Measurements from ENCODE around the gene SGCA.
A peak's percentile ranks its signal among the peaks of the same experiment; 100 is the strongest.

Gene SGCA

GRCh38 chr17:50199211-50199802 lies 33.5 kb downstream of the SGCA start:
- Mint-ChIP-seq H3K4me1 (peaks cover 9% of the 10 kb centered on the region), H3K27ac (no peak overlapping the region), H3K36me3 (no peaks in the 10 kb centered on the region), H3K4me3 (peak overlapping the region; percentile 77), H3K9me3 (no peaks in the 10 kb centered on the region)
- DNase-seq (ENCODE audit: low spot score in 2 of 2): no peak
- no peak for ATAC-seq

DNA sequence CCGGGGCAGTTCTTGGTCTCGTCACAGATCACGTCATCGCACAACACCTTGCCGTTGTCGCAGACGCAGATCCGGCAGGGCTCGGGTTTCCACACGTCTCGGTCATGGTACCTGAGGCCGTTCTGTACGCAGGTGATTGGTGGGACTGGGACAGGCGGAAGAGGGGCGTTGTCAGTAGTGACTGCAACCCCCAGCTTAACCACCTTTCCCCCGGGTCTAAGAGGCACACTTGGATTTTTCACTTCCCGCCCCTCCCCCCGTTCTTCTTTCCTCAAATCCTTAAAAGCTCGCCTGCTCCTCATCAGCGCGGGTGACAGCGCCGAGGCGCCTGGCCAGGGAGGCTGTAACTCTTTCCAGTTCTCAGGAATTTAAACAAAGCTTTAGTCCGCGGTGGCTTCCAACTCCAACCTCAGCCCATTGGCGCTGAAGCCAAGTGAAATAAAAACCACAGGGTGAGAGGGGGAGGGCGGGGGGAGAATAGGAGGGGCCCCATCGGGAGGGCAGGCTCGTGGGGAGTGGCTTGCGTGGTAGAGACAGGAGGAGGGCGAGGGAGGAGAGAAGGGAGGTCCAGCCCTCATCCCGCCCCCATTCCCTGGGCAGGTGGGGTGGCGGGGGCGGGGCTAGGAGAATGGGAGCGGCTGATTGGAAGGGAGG lies 34.1 kb downstream of the SGCA start:
- peaks cover 9% of the 10 kb centered on the region for H3K4me1 Mint-ChIP-seq
- no peak overlapping the region for H3K27ac Mint-ChIP-seq
- H3K36me3 Mint-ChIP-seq: no peaks in the 10 kb centered on the region
- ATAC-seq: peak; percentile 78
- peak; percentile 22 to 63 for DNase-seq (ENCODE audit: low spot score in 2 of 2)
- peak overlapping the region; percentile 77 for H3K4me3 Mint-ChIP-seq
- no peaks in the 10 kb centered on the region for H3K9me3 Mint-ChIP-seq

DNA sequence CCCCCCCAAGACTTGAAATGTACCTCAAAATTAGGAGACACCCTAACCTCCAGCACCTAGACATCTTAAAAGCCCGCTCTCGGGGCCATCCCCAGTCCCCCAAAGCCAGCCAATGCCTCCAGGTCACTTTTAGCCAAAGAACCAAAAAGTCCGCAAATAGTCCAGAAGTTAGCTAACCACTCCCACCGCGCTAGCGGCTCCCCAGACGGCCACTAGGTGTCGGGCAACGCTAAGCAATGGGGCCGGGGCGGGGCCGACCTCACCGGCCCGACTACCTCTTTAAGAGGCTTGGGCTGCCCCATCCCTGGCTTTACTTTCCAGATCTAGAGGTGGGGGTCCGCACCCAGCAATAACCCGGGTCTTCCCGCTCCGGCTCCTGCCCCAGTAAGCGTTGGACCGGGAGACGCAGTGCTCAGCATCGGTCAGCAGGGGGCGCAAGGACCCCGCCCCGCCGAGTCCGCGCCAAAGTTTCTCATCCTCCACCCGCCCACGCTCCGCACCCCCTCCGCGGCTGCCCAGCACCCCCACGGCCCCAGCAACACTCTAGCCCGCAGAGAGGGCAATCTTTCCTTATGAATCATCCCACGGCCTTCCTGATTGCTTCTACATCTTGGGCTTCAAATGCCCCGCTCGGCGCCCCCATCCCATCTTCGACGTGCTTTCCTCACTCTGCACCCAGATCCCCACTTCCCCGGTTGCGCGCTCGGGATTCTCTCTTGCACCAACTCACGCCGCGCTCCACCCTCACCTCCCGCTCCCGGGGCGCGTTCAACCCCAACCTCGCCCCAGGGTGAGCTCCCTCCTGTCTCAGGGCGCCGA lies 34.9 kb downstream of the SGCA start:
- Mint-ChIP-seq H3K27ac (peak overlapping the region; percentile 76), H3K4me1 (peaks cover 9% of the 10 kb centered on the region), H3K36me3 (no peaks in the 10 kb centered on the region), H3K9me3 (no peaks in the 10 kb centered on the region), H3K4me3 (peak overlapping the region; percentile 77)
- DNase-seq (ENCODE audit: low spot score in 2 of 2) (peak; percentile 76 to 93), ATAC-seq (peak; percentile 83)

DNA sequence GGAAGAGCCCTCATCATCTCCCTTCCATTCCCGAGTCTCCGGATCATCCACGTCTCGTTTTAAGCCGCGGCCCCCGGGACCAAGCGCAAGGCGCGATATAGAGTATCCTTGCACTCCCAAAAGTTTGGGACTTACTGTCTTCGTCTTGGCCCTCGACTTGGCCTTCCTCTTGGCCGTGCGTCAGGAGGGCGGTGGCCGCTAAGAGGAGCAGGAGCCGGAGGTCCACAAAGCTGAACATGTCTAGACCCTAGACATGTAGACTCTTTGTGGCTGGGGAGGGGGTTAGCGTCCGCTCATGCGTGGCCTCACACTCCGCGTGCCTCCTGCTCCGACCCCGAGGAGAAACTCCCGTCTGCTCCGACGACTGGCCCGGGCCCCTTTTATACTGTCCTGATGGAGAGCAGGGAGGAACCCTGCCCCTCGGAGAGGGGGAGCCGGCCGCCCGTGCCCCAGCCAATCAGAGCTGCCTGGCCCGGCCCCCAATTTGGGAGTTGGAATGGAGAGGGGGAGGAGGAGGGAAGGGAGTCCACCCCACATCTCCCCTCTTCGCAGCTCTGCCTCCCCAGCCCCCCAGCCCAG lies 35.6 kb downstream of the SGCA start, which contains the start of gene COL1A1:
Gene COL1A1 (minus strand): TSS at position 356 of the 579 bp plus-strand sequence. CDS start 118 bp downstream, at position 238.
- no peak for ATAC-seq
- H3K4me3 Mint-ChIP-seq: peak within 1 kb of the TSS; percentile 77
- H3K4me1 Mint-ChIP-seq: peaks cover 9% of the 10 kb centered on the region
- no peak for DNase-seq (ENCODE audit: low spot score in 2 of 2)
- H3K36me3 Mint-ChIP-seq: no peaks in the 10 kb centered on the region
- H3K9me3 Mint-ChIP-seq: no peaks in the 10 kb centered on the region
- peak within 1 kb of the TSS; percentile 76 for H3K27ac Mint-ChIP-seq

GRCh38 chr17:50203086-50203485 lies 37.3 kb downstream of the SGCA start:
- DNase-seq (ENCODE audit: low spot score in 2 of 2): no peak
- Mint-ChIP-seq H3K9me3 (no peaks in the 10 kb centered on the region), H3K27ac (no peak overlapping the region), H3K36me3 (no peaks in the 10 kb centered on the region), H3K4me1 (peaks cover 19% of the 10 kb centered on the region), H3K4me3 (no peak overlapping the region)
- no peak for ATAC-seq

DNA sequence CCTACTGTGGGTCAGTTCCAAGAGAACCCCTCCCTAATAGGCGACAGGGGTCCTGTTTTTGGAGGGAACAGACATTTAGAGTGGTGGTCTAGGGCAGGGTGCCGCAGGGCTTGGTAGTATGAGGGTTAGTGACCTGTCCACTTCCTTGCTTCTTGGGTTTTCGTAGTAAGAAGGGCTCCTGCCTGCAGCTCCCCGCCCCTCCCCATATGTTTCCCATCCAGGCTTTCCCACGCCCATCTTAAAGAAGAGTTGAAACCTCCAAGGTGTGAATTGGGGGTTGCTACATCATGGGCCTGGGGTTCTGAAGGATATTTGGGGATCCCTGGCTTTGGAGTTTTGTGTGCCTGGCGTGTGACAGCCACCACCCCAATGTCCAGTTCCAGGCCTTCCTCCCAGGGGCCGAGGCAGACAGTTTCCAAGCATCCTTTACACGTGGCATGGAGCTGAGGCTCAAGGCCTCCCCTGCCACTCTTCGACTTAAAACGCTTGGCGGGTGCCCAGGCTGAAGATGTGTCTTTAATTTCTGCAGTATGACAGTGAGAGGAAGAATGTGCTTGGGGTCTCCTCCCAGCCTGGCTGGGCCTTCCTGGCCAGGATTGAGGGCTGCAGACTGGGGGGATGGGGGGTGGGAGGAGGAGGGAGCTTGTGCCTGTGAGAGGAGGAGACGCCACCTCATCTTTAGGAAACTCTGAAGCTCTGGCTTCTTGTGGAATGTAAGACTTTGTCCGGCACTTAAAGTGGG lies 38.0 kb downstream of the SGCA start:
- H3K4me3 Mint-ChIP-seq: no peak overlapping the region
- ATAC-seq (no peak), DNase-seq (ENCODE audit: low spot score in 2 of 2) (no peak)
- H3K9me3 Mint-ChIP-seq: no peaks in the 10 kb centered on the region
- H3K27ac Mint-ChIP-seq: no peak overlapping the region
- peaks cover 19% of the 10 kb centered on the region for H3K4me1 Mint-ChIP-seq
- no peaks in the 10 kb centered on the region for H3K36me3 Mint-ChIP-seq

DNA sequence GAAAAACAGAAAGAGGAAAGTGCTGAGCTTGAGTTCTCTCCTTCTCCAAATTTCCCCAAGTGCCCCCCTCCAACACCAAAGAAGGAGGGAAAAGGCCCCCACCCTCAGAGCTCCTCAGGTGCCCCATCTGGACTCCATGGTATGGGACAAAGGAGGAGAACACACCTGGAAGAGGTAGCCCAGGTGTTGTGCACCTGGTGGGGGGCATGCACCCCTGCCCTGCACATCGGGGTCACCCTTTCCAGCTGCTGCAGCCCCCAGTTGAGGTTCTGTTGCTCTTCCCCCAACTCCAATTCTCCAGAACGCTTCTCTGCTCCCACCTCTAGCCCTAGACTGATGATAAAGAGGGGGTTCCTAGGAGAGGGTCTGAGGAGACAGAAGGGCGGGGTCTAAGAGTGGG lies 38.6 kb downstream of the SGCA start:
- Mint-ChIP-seq H3K4me3 (no peak overlapping the region), H3K9me3 (no peaks in the 10 kb centered on the region), H3K36me3 (no peaks in the 10 kb centered on the region), H3K4me1 (peaks cover 19% of the 10 kb centered on the region), H3K27ac (no peak overlapping the region)
- ATAC-seq (no peak), DNase-seq (ENCODE audit: low spot score in 2 of 2) (no peak)

- Mint-ChIP-seq H3K9me3 (no peaks in the 10 kb centered on the region), H3K4me3 (no peak overlapping the region), H3K36me3 (no peaks in the 10 kb centered on the region), H3K27ac (no peak overlapping the region), H3K4me1 (peaks cover 19% of the 10 kb centered on the region)
- DNase-seq (ENCODE audit: low spot score in 2 of 2) (no peak), ATAC-seq (no peak)
These were observed 39.5 kb downstream of the SGCA start for GRCh38 chr17:50205111-50205962.

DNA sequence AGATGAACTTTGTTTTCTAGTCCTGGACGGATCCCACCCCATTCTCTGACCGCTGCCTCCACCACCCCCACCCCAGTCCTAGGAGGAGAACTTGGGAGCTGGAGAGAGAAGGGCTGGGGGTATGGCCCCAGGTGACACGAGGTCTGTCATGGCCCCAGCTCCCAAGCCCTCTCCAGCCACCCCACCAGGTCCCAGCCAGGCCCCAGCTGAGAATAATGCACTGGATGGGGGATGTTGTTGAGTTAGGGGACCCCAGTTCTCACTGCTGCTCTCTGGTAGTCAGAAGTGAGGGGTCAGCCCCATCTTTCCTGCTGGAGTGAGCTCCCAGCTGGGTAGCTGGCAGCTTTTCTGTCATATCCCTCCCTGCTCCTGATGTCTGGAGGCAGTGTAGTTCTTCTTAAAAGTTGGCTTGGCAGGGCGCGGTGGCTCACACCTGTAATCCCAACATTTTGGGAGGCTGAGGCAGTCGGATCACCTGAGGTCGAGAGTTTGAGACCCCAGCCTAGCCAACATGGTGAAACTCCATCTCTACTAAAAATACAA lies 40.2 kb downstream of the SGCA start:
- no peak for DNase-seq (ENCODE audit: low spot score in 2 of 2)
- Mint-ChIP-seq H3K9me3 (no peaks in the 10 kb centered on the region), H3K4me3 (no peak overlapping the region), H3K4me1 (peaks cover 16% of the 10 kb centered on the region), H3K36me3 (no peaks in the 10 kb centered on the region), H3K27ac (no peak overlapping the region)
- ATAC-seq: no peak

DNA sequence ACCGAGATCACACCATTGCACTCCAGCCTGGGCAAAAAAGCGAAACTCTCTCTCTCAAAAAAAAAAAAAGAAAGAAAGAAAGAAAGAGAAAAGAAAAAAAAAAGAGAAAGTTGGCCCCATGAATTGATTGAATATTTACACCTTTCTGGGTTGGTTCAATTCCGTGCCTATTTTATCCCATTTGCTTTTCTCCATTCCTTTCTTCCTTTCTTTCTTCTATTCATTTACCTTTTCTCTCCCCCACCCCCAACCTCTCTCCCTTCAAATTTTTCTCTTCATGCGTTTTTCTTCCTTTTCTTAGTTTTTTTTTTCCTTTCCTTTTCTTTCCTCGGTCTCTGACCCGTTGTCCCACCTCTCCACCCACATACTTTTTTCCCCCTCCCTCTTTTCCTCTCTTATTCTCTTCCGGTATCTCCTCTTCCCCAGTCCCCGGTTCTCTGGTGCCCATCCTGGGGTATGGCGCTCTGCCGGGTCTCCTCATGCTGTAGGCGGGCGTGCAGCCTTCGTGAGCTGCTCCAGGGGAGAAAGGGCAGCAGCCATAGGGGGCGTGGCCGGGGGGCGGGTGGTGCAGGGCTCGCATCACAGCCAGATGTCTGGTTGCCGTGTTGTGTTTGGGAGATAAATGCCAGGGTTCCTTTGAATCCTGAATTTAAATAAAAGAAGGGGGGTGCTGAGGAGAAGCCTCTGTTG lies 40.9 kb downstream of the SGCA start:
- ATAC-seq (no peak), DNase-seq (ENCODE audit: low spot score in 2 of 2) (no peak)
- Mint-ChIP-seq H3K4me3 (no peak overlapping the region), H3K4me1 (peaks cover 19% of the 10 kb centered on the region), H3K27ac (no peak overlapping the region), H3K36me3 (no peaks in the 10 kb centered on the region), H3K9me3 (no peaks in the 10 kb centered on the region)

DNA sequence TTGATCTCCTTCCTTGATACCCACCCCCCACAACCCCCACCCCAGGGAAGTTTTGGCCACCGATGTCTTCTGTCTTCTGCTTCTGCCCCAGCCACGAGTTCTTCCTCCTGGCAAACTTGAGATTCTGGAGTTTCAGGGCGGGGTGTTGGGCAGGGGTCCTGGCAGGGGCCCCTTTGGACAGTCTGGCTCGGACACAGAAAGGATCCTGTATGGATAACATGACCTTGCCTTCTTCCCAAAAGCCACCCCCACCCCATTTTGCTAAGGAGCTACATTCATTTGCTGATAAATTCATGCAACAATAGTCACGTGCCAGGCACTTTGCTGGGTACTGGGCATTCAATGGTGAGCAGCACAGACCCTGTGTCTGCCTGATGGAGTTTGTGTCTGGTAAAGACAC lies 41.5 kb downstream of the SGCA start:
- H3K4me1 Mint-ChIP-seq: peaks cover 22% of the 10 kb centered on the region
- ATAC-seq (no peak), DNase-seq (ENCODE audit: low spot score in 2 of 2) (no peak)
- H3K4me3 Mint-ChIP-seq: no peak overlapping the region
- no peaks in the 10 kb centered on the region for H3K9me3 Mint-ChIP-seq
- no peaks in the 10 kb centered on the region for H3K36me3 Mint-ChIP-seq
- no peak overlapping the region for H3K27ac Mint-ChIP-seq

GRCh38 chr17:50207792-50208567 lies 42.2 kb downstream of the SGCA start:
- no peaks in the 10 kb centered on the region for H3K9me3 Mint-ChIP-seq
- peaks cover 29% of the 10 kb centered on the region for H3K4me1 Mint-ChIP-seq
- peak overlapping the region; percentile 35 for H3K27ac Mint-ChIP-seq
- DNase-seq (ENCODE audit: low spot score in 2 of 2) (no peak), ATAC-seq (no peak)
- no peaks in the 10 kb centered on the region for H3K36me3 Mint-ChIP-seq
- H3K4me3 Mint-ChIP-seq: no peak overlapping the region

DNA sequence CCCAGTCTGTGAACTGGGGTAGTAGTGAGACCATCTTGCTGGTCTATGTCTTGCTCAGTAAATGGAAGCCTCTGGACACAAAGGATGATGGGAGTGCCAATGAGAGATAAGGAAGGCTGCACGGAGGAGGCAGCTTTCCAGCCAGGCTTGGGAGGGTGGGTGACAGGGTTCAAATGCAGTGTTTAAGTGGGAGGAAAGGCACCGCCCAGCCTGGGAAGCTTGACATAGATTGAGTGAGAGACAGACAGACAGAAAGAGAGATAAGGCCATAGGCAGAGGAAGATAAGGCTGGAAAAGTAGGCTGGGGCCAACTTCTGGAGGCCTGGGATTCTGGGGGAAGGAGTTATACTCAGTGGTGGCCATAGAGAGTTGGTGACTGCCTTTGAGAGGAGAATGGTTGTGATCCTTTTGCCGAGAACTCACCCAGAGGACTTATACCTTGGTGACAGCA lies 42.8 kb downstream of the SGCA start:
- ATAC-seq (no peak), DNase-seq (ENCODE audit: low spot score in 2 of 2) (no peak)
- no peaks in the 10 kb centered on the region for H3K36me3 Mint-ChIP-seq
- H3K9me3 Mint-ChIP-seq: no peaks in the 10 kb centered on the region
- peaks cover 34% of the 10 kb centered on the region for H3K4me1 Mint-ChIP-seq
- H3K4me3 Mint-ChIP-seq: no peak overlapping the region
- peak overlapping the region; percentile 35 for H3K27ac Mint-ChIP-seq
